Tibial nerve (tissue), 4 donors: Measurements from ENCODE around the gene AMER2. TPM values are rescaled to one million over a fixed set of nuclear protein-coding genes. Genes with fewer than 3 reads are reported as not detected.

Experiments used
- DNase-seq, 2 donors: peaks; one replicate each; pipeline ENCODE4 v3.0.0-alpha.2; 2019; ENCODE audit warnings: low spot score in 2 of 2
- H3K27ac ChIP-seq, 4 donors: fragments of 200-600 bp; sonication (generic) in 3 of 4; one replicate each; pipeline ENCODE4 v1.5.1; 2017 to 2019; ENCODE audit warnings: mild to moderate bottlenecking in 1 of 4
- H3K27me3 ChIP-seq, 2 donors: fragments of 200-600 bp; sonication (generic) in 1 of 2; one replicate each; pipeline versions ENCODE4 v1.5.1 to v1.6.0; 2017 to 2019
- H3K36me3 ChIP-seq, 3 donors: fragments of 200-600 bp; sonication (generic); one replicate each; pipeline ENCODE4 v1.5.1; 2018 to 2019
- H3K4me1 ChIP-seq, 4 donors: fragments of 200-600 bp; sonication (generic) in 3 of 4; one replicate each; pipeline ENCODE4 v1.5.1; 2017 to 2019
- H3K4me3 ChIP-seq, 4 donors: fragments of 200-600 bp; sonication (generic) in 3 of 4; one replicate each; pipeline ENCODE4 v1.5.1; 2017 to 2019; ENCODE audit warnings: mild to moderate bottlenecking in 1 of 4, moderate library complexity in 1 of 4
- H3K9me3 ChIP-seq, 4 donors: fragments of 200-600 bp; sonication (generic) in 3 of 4; one replicate each; pipeline ENCODE4 v1.5.1; 2017 to 2019
- EP300 ChIP-seq, 2 donors: sonication (generic); formaldehyde crosslinking; IDR thresholded peaks; one replicate each; pipeline ENCODE4 v1.6.1; 2017; ENCODE audit warnings: antibody characterized with exemption in 2 of 2, mild to moderate bottlenecking in 1 of 2
- POLR2A ChIP-seq, 2 donors: fragments of 450-650 bp; IDR thresholded peaks; one replicate each; pipeline ENCODE4 v1.6.1; 2017; ENCODE audit warnings: antibody characterized with exemption in 2 of 2, mild to moderate bottlenecking in 2 of 2, moderate library complexity in 2 of 2
- WGBS, 2 donors: methylation state at CpG; one replicate each; pipeline ENCODE4 v1.1.5; 2018; 5-methylcytosine and 5-hydroxymethylcytosine counted together
- total RNA-seq, 4 donors: library from RNA; depleted of rRNA; stranded (reverse); fragments of >200 nt; gene quantifications; one replicate each; pipeline ENCODE4 v1.1.0, GENCODE V29; 2016
- TF ChIP-seq, protein P1 (sequence below), 5 experiments: fragments of 200-600 bp in 3 of 5; fragments of 450-650 bp in 2 of 5; sonication (generic) in 3 of 5; IDR thresholded peaks; one replicate each; pipeline ENCODE4 v1.5.1; 2016 to 2019; ENCODE audit warnings: antibody characterized with exemption in 5 of 5, mild to moderate bottlenecking in 3 of 5, moderate library complexity in 2 of 5

The AMER2 gene
- total RNA-seq, 4 donors from 2014 or later, result 0.22 to 1.4 TPM; not detected in 2

DNA sequence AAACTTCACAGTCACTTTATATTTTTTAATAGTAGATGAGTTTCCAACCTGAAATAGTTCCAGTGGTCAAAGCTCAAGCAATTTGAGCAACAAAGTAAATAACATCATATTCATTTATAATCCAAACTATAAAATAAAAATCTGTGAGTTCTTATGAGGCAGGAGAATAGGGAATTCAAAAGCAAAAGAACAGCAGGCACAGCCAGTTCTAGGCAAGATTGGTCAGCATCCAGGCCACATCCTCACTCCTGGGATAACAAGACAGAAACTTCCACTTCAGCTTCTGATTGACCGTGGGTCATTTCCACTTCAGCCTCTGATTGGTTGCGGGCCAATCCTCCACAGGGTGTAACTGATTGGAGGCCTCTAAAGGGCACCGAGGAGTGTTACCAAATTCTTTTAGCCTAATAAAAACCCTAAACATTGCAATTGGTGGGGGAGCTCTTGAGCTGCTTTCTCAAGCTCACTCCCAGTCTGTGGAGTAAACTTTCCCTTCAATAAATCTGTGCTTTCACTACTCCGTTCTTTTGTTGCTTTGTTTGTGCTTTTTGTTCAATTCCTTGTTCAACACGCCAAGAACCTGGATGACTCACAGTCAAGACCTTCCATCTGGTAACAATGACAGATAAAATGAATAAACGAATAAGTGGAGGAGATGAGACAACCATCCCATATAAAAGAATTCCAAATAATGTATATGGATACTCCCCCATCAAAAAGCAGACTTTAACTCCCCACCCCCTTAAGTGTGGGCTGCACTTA is 42.6 kb upstream of the AMER2 start:
- WGBS, 2 donors, result 31 to 38% methylated on average over 6 of the region's 6 CpGs
- Histone ChIP-seq H3K9me3 (no peaks in the 10 kb centered on the region), H3K27ac (peak overlapping the region in 2 of 4 donors; percentile 67 to 71), H3K27me3 (no peaks in the 10 kb centered on the region), H3K4me1 (peaks cover 0 to 13% (median 2%) of the 10 kb centered on the region in 4 donors), H3K36me3 (no peaks in the 10 kb centered on the region), H3K4me3 (no peak overlapping the region)
- TF ChIP-seq POLR2A (IDR thresholded peaks at IDR 0.05), result no peak
- TF ChIP-seq EP300 (IDR thresholded peaks at IDR 0.05), result peak in 1 of 2 donors; percentile 60
- peak; percentile 43 to 82 for DNase-seq

DNA sequence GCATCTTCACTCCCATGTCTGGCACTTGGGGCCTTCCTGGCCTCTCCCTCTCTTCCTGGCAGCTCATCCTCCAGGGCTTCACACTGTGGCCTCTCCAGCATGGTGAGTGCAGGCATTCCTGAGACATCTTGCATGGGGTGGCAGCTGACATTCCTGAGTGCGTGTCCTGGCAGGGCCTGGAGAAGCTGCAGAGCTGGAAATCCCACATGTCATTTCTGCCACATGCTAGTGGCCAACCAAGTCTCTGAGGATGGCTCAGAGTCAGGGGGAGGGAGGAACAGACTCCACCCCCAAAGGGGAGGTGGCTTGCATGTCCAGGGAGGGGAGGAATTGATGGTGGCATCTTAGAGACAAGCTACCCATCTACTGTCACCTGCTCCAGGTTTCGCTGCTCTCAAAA is 41.6 kb upstream of the AMER2 start:
- Histone ChIP-seq H3K27me3 (no peaks in the 10 kb centered on the region), H3K4me3 (no peak overlapping the region), H3K4me1 (peaks cover 0 to 13% (median 2%) of the 10 kb centered on the region in 4 donors), H3K9me3 (no peaks in the 10 kb centered on the region), H3K36me3 (no peaks in the 10 kb centered on the region), H3K27ac (peak overlapping the region in 1 of 4 donors; percentile 41)
- DNase-seq, result no peak
- 93 to 100% methylated on average over 1 to 2 of the region's 2 CpGs for WGBS, 2 donors
- TF ChIP-seq EP300 (IDR thresholded peaks at IDR 0.05), result no peak
- TF ChIP-seq POLR2A (IDR thresholded peaks at IDR 0.05), result no peak

DNA sequence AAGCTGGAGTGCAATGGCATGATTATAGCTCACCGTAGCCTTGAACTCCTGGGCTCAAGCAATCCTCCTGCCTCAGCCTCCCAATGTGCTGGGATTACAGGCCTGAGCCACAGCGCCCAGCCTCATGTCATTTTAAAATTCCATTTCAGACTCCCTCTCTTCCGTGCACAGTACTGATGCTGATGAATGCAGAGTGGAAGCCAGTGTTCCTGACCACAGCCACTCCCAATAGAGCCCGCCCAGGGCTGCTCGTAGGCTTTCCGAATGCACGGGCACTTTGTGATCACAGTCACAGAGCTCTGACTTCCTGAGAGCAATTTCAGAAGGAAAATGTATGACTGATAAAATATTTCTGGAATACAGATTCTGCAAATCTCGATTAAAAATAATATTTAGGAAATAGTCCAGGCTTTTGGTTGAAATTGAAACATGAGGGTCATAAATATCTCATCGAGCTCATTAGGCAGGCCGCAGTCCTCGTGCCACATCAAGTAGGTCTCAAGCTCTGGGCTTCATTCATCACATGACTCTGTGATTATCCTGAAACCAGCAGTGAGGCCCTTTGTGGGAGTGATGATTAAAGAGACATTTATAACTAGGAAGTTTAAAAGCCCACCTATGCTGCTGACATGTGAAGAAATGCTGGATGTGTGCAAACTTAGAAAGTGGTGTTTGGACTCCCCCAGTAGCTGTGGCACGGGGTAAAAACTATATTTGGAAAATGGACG is 38.9 kb upstream of the AMER2 start:
- 68 to 70% methylated on average over 13 of the region's 13 CpGs for WGBS, 2 donors
- H3K27me3 ChIP-seq, result no peaks in the 10 kb centered on the region
- no peak for DNase-seq

DNA sequence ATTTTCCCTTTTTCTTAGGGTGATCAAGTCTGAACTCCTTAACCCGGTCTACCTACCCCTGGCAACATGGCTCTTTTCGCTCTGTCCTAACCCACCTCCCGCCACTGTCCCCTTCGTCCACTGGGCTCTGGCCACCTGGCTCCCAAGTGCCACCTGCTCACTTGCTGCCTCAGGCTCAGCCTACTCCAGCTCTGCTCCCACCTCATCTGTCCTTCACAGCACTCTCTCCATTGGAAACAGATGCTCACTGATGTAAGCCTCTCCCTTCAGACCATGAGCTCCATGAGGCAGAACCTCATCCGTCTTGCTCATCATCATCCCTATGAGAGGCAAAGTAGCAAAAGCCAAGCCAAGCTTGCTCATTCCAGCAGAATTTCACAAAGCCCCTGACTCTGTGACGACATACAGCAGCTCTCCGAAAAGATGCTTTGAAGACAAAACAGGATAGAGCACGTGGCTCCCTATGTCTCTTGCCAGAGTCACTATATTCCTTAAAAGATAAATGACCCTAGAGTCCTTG is 35.3 kb upstream of the AMER2 start:
- H3K4me3 ChIP-seq, result no peak overlapping the region
- no peaks in the 10 kb centered on the region for H3K36me3 ChIP-seq
- 80 to 89% methylated on average over 8 of the region's 8 CpGs for whole genome bisulfite sequencing, 2 donors
- no peaks in the 10 kb centered on the region for H3K9me3 ChIP-seq
- H3K4me1 ChIP-seq, result peaks cover 0 to 5% (median 0%) of the 10 kb centered on the region in 4 donors
- H3K27ac ChIP-seq, result no peak overlapping the region
- TF ChIP-seq EP300 (IDR thresholded peaks at IDR 0.05) (no peak), POLR2A (IDR thresholded peaks at IDR 0.05) (no peak)
- TF ChIP-seq, protein P1, sequence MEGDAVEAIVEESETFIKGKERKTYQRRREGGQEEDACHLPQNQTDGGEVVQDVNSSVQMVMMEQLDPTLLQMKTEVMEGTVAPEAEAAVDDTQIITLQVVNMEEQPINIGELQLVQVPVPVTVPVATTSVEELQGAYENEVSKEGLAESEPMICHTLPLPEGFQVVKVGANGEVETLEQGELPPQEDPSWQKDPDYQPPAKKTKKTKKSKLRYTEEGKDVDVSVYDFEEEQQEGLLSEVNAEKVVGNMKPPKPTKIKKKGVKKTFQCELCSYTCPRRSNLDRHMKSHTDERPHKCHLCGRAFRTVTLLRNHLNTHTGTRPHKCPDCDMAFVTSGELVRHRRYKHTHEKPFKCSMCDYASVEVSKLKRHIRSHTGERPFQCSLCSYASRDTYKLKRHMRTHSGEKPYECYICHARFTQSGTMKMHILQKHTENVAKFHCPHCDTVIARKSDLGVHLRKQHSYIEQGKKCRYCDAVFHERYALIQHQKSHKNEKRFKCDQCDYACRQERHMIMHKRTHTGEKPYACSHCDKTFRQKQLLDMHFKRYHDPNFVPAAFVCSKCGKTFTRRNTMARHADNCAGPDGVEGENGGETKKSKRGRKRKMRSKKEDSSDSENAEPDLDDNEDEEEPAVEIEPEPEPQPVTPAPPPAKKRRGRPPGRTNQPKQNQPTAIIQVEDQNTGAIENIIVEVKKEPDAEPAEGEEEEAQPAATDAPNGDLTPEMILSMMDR (IDR thresholded peaks at IDR 0.05), result no peak
- no peaks in the 10 kb centered on the region for H3K27me3 ChIP-seq
- DNase-seq, result no peak

More for the DNA sequence above, 38.9 kb upstream of the AMER2 start:
- H3K4me3 ChIP-seq, result no peak overlapping the region
- no peak overlapping the region for H3K27ac ChIP-seq
- H3K36me3 ChIP-seq, result no peaks in the 10 kb centered on the region
- TF ChIP-seq EP300 (IDR thresholded peaks at IDR 0.05) (no peak), POLR2A (IDR thresholded peaks at IDR 0.05) (no peak)
- TF ChIP-seq, protein P1 (IDR thresholded peaks at IDR 0.05), result no peak
- H3K9me3 ChIP-seq, result no peaks in the 10 kb centered on the region
- H3K4me1 ChIP-seq, result peaks cover 0 to 13% (median 2%) of the 10 kb centered on the region in 4 donors

DNA sequence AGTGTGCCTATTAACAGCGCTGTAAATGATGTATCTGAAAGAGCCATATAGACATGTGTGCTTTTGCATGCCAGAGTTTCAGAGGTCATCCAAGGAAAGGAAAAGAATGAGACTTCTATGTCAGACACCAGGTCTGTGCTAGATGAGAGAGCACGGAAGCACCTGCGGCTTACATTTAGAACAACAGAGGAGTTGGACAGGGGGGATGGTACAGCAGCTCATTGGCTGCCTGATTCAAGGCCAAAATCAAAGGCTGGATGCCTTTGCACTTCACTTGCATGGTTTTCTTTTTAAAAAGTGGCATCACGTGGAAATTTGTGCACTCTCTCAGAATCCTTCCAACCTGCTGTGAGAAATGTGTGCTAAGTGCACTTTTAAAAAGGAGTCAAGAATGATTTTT is 32.8 kb upstream of the AMER2 start:
- Histone ChIP-seq H3K27me3 (no peaks in the 10 kb centered on the region), H3K4me1 (peaks cover 0 to 5% (median 0%) of the 10 kb centered on the region in 4 donors), H3K9me3 (no peaks in the 10 kb centered on the region), H3K27ac (no peak overlapping the region), H3K4me3 (no peak overlapping the region), H3K36me3 (no peaks in the 10 kb centered on the region)
- TF ChIP-seq POLR2A (IDR thresholded peaks at IDR 0.05) (no peak), EP300 (IDR thresholded peaks at IDR 0.05) (no peak)
- TF ChIP-seq, protein P1 (IDR thresholded peaks at IDR 0.05), result no peak
- no peak for DNase-seq
- 71 to 90% methylated on average over 4 of the region's 4 CpGs for WGBS, 2 donors
